ENCODE data around the gene LRP4.

DNA sequence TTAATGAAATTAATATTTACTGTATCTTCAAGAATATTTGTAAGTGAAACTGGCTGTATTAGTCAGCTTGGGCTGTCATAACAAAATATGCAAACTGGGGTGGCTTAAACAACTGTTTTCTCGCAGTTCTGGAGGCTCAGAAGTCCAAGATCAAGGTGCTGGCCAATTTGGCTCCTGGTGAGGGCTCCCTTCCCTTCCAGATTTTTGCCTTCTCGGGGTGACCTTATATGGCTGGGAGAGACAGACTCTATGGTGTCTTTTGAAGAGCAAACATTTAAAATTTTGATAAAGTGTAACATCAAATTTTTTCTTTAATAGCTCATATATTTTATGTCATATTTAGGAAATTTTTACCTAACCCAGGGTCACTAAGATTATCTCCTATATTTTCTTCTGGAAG lies 48.4 kb upstream of the LRP4 start:
- TF ChIP-seq, protein P1, sequence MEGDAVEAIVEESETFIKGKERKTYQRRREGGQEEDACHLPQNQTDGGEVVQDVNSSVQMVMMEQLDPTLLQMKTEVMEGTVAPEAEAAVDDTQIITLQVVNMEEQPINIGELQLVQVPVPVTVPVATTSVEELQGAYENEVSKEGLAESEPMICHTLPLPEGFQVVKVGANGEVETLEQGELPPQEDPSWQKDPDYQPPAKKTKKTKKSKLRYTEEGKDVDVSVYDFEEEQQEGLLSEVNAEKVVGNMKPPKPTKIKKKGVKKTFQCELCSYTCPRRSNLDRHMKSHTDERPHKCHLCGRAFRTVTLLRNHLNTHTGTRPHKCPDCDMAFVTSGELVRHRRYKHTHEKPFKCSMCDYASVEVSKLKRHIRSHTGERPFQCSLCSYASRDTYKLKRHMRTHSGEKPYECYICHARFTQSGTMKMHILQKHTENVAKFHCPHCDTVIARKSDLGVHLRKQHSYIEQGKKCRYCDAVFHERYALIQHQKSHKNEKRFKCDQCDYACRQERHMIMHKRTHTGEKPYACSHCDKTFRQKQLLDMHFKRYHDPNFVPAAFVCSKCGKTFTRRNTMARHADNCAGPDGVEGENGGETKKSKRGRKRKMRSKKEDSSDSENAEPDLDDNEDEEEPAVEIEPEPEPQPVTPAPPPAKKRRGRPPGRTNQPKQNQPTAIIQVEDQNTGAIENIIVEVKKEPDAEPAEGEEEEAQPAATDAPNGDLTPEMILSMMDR (tag by site-specific recombination; IDR thresholded peaks at IDR 0.05), result no peak
- no peak for TF ChIP-seq ZNF768 (tag by site-specific recombination; IDR thresholded peaks at IDR 0.05)
- TF ChIP-seq ZNF777 (tag by site-specific recombination; IDR thresholded peaks at IDR 0.05; ENCODE audit: borderline replicate concordance), result no peak
- no peak for TF ChIP-seq ZNF174 (tag by site-specific recombination; IDR thresholded peaks at IDR 0.05)
- TF ChIP-seq, protein P2, sequence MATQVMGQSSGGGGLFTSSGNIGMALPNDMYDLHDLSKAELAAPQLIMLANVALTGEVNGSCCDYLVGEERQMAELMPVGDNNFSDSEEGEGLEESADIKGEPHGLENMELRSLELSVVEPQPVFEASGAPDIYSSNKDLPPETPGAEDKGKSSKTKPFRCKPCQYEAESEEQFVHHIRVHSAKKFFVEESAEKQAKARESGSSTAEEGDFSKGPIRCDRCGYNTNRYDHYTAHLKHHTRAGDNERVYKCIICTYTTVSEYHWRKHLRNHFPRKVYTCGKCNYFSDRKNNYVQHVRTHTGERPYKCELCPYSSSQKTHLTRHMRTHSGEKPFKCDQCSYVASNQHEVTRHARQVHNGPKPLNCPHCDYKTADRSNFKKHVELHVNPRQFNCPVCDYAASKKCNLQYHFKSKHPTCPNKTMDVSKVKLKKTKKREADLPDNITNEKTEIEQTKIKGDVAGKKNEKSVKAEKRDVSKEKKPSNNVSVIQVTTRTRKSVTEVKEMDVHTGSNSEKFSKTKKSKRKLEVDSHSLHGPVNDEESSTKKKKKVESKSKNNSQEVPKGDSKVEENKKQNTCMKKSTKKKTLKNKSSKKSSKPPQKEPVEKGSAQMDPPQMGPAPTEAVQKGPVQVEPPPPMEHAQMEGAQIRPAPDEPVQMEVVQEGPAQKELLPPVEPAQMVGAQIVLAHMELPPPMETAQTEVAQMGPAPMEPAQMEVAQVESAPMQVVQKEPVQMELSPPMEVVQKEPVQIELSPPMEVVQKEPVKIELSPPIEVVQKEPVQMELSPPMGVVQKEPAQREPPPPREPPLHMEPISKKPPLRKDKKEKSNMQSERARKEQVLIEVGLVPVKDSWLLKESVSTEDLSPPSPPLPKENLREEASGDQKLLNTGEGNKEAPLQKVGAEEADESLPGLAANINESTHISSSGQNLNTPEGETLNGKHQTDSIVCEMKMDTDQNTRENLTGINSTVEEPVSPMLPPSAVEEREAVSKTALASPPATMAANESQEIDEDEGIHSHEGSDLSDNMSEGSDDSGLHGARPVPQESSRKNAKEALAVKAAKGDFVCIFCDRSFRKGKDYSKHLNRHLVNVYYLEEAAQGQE (tag by site-specific recombination; IDR thresholded peaks at IDR 0.05), result no peak
- TF ChIP-seq KLF16 (tag by site-specific recombination; IDR thresholded peaks at IDR 0.05), result no peak
- no peak for TF ChIP-seq ZNF140 (tag by site-specific recombination; IDR thresholded peaks at IDR 0.05)
- no peak for TF ChIP-seq ZNF112 (tag by site-specific recombination; IDR thresholded peaks at IDR 0.05)
- TF ChIP-seq ZNF629 (tag by site-specific recombination; IDR thresholded peaks at IDR 0.05), result no peak
- TF ChIP-seq, protein P3, sequence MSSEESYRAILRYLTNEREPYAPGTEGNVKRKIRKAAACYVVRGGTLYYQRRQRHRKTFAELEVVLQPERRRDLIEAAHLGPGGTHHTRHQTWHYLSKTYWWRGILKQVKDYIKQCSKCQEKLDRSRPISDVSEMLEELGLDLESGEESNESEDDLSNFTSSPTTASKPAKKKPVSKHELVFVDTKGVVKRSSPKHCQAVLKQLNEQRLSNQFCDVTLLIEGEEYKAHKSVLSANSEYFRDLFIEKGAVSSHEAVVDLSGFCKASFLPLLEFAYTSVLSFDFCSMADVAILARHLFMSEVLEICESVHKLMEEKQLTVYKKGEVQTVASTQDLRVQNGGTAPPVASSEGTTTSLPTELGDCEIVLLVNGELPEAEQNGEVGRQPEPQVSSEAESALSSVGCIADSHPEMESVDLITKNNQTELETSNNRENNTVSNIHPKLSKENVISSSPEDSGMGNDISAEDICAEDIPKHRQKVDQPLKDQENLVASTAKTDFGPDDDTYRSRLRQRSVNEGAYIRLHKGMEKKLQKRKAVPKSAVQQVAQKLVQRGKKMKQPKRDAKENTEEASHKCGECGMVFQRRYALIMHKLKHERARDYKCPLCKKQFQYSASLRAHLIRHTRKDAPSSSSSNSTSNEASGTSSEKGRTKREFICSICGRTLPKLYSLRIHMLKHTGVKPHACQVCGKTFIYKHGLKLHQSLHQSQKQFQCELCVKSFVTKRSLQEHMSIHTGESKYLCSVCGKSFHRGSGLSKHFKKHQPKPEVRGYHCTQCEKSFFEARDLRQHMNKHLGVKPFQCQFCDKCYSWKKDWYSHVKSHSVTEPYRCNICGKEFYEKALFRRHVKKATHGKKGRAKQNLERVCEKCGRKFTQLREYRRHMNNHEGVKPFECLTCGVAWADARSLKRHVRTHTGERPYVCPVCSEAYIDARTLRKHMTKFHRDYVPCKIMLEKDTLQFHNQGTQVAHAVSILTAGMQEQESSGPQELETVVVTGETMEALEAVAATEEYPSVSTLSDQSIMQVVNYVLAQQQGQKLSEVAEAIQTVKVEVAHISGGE (tag by site-specific recombination; conservative IDR thresholded peaks at IDR 0.05; ENCODE audit: low read depth), result no peak
- TF ChIP-seq, protein P4, sequence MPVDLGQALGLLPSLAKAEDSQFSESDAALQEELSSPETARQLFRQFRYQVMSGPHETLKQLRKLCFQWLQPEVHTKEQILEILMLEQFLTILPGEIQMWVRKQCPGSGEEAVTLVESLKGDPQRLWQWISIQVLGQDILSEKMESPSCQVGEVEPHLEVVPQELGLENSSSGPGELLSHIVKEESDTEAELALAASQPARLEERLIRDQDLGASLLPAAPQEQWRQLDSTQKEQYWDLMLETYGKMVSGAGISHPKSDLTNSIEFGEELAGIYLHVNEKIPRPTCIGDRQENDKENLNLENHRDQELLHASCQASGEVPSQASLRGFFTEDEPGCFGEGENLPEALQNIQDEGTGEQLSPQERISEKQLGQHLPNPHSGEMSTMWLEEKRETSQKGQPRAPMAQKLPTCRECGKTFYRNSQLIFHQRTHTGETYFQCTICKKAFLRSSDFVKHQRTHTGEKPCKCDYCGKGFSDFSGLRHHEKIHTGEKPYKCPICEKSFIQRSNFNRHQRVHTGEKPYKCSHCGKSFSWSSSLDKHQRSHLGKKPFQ (tag by site-specific recombination; IDR thresholded peaks at IDR 0.05), result no peak
- no peak for TF ChIP-seq ZNF416 (tag by site-specific recombination; IDR thresholded peaks at IDR 0.05)
- TF ChIP-seq ZBTB1 (tag by site-specific recombination; IDR thresholded peaks at IDR 0.05), result no peak
- TF ChIP-seq ZNF548 (tag by site-specific recombination; IDR thresholded peaks at IDR 0.05), result no peak

Measured in HEK293 (cell line).